ENCODE results near the gene DIP2C. TPM values are rescaled to one million over a fixed set of nuclear protein-coding genes. Genes with fewer than 3 reads are reported as not detected.

Gene DIP2C
- total RNA-seq, 2 experiments from 2014 or later = 0.62 to 0.80 TPM

GRCh38 chr10:553233-553632, 136.2 kb downstream of the DIP2C start:
- H3K4me3 Mint-ChIP-seq = no peak overlapping the region
- POLR2A ChIA-PET = no interaction called here
- peaks cover 13% of the 10 kb centered on the region for H3K4me1 Mint-ChIP-seq (ENCODE audit: low read depth)
- no peaks in the 10 kb centered on the region for H3K36me3 Mint-ChIP-seq
- peaks cover 5% of the 10 kb centered on the region for H3K27me3 Mint-ChIP-seq
- intact Hi-C loops (cut with micrococcal nuclease) = no loop called here
- no peak overlapping the region for H3K27ac Mint-ChIP-seq
- no peak for DNase-seq
- no peaks in the 10 kb centered on the region for H3K9me3 Mint-ChIP-seq
- CTCF ChIA-PET = no interaction called here

GRCh38 chr10:552679-553078, 136.8 kb downstream of the DIP2C start:
- Mint-ChIP-seq H3K4me1 (ENCODE audit: low read depth) (peaks cover 12% of the 10 kb centered on the region), H3K27ac (no peak overlapping the region)
- CTCF ChIA-PET = no interaction called here

DNA sequence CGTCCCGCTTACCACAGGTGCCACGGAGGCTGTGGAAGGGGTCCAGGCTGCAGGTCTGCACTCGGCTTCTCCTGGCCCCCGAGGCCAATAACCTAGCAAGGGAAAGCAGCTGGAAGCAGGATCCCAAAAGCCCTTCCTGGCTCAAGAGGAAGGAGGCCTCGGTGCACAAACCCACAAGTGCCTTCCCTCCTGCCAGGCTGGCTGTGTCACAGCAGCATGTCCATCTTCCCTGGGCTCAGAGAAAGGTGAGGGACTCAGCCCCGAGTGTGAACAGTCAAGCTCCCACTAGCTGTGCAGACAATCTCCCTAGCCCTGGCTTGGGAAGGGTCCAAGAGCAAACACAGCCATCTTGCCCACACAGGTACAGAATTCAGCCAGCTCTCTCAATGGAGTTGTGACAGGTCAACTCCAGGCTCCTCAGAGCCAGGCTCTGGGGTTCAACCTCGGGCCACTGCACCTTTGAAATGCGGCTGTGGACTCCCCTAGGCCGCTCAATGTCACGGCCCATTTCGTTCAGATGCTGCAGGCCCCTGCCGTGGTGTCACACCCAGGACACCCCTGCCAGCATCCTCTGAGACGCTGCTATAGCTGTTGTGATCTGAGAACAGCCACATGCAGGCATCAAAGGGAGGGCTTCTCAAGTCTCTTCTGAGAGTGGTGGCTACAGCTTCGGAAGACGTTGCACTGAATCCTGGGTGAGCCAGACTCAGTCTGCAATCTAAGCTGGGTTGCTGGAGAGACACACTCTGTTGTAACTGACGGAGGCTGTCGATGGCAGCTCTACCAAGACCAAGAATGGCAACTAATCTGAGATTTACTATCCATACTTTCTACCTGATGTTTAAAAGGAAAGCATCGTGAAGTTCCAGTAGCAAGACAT, 137.9 kb downstream of the DIP2C start:
- no peak overlapping the region for H3K4me3 Mint-ChIP-seq
- no peaks in the 10 kb centered on the region for H3K9me3 Mint-ChIP-seq
- H3K27me3 Mint-ChIP-seq = peaks cover 8% of the 10 kb centered on the region
- intact Hi-C loops (cut with micrococcal nuclease) = no loop called here
- peaks cover 3% of the 10 kb centered on the region for H3K4me1 Mint-ChIP-seq (ENCODE audit: low read depth)
- no peak overlapping the region for H3K27ac Mint-ChIP-seq
- ChIA-PET CTCF (no interaction called here), POLR2A (no interaction called here)
- DNase-seq = no peak
- H3K36me3 Mint-ChIP-seq = no peaks in the 10 kb centered on the region

More at GRCh38 chr10:552679-553078, 136.8 kb downstream of the DIP2C start:
- no peak overlapping the region for H3K4me3 Mint-ChIP-seq
- no peaks in the 10 kb centered on the region for H3K36me3 Mint-ChIP-seq
- intact Hi-C loops (cut with micrococcal nuclease) = no loop called here
- POLR2A ChIA-PET = no interaction called here
- H3K9me3 Mint-ChIP-seq = no peaks in the 10 kb centered on the region
- DNase-seq = no peak
- peaks cover 5% of the 10 kb centered on the region for H3K27me3 Mint-ChIP-seq

DNA sequence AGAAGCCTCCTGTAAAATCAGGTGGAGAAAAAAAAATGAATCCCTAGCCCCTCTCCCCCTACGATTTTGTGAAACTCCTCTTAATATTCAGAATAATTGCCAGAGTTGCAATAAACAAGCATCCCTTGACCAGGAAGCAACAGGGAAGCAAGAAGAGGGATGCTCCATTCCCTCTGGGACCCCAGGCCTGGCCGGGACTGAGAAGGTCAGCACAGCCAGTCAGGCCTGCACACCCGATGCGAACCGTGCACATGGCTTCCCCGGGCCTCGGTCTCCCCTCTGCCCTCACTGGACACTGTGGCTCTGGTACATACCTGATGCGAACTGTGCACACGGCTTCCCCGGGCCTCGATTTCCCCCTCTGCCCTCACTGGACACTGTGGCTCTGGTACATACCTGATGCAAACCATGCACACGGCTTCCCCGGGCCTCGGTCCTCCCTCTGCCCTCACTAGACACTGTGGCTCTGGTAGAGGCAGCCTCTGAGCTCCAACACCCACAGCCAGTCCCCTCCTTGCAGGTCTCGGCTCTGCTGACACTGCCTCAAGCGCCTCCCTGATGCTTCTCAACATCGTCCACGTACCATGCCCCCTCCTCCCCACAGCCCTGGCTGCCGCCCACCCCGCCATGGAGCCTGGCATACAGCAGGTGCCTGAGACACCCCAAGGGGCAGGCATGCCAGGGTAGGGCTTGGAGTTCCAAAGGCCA, 138.6 kb downstream of the DIP2C start:
- intact Hi-C loops (cut with micrococcal nuclease) = no loop called here
- no peaks in the 10 kb centered on the region for H3K9me3 Mint-ChIP-seq
- no peak for DNase-seq
- no peaks in the 10 kb centered on the region for H3K4me1 Mint-ChIP-seq (ENCODE audit: low read depth)
- H3K36me3 Mint-ChIP-seq = no peaks in the 10 kb centered on the region
- POLR2A ChIA-PET = no interaction called here
- no peak overlapping the region for H3K4me3 Mint-ChIP-seq
- CTCF ChIA-PET = no interaction called here
- H3K27ac Mint-ChIP-seq = no peak overlapping the region
- peaks cover 8% of the 10 kb centered on the region for H3K27me3 Mint-ChIP-seq

DNA sequence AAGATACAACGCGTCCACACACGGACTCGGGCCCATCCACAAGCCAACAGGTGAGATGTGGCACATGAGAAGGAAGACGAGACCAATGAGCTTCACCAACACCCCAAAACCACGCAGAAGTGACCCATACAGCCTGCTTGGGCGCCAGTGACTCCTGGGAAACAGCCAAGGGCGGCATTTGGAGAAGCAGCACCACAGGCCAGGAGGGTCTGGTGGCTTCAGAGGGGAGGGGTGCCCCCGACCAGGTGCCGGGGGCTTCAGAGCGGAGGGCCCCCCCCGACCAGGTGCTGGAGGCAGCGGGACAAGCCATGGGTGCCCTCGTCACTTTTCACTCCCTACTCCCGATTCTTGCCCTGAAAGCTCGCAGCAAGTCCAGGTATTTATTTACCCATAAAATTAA, 140.1 kb downstream of the DIP2C start:
- peaks cover 2% of the 10 kb centered on the region for H3K4me1 Mint-ChIP-seq (ENCODE audit: low read depth)
- CTCF ChIA-PET = no interaction called here
- DNase-seq = no peak
- intact Hi-C loops (cut with micrococcal nuclease) = no loop called here
- no peak overlapping the region for H3K4me3 Mint-ChIP-seq
- POLR2A ChIA-PET = no interaction called here
- H3K27ac Mint-ChIP-seq = no peak overlapping the region
- H3K27me3 Mint-ChIP-seq = peaks cover 8% of the 10 kb centered on the region
- H3K9me3 Mint-ChIP-seq = no peaks in the 10 kb centered on the region
- H3K36me3 Mint-ChIP-seq = no peaks in the 10 kb centered on the region

GRCh38 chr10:548238-548901, 141.1 kb downstream of the DIP2C start:
- peaks cover 8% of the 10 kb centered on the region for H3K27me3 Mint-ChIP-seq
- peaks cover 6% of the 10 kb centered on the region for H3K4me1 Mint-ChIP-seq (ENCODE audit: low read depth)
- no peak overlapping the region for H3K27ac Mint-ChIP-seq
- H3K9me3 Mint-ChIP-seq = no peaks in the 10 kb centered on the region
- no peak for DNase-seq
- ChIA-PET POLR2A (no interaction called here), CTCF (no interaction called here)
- intact Hi-C loops (cut with micrococcal nuclease) = no loop called here
- H3K36me3 Mint-ChIP-seq = no peaks in the 10 kb centered on the region
- no peak overlapping the region for H3K4me3 Mint-ChIP-seq

DNA sequence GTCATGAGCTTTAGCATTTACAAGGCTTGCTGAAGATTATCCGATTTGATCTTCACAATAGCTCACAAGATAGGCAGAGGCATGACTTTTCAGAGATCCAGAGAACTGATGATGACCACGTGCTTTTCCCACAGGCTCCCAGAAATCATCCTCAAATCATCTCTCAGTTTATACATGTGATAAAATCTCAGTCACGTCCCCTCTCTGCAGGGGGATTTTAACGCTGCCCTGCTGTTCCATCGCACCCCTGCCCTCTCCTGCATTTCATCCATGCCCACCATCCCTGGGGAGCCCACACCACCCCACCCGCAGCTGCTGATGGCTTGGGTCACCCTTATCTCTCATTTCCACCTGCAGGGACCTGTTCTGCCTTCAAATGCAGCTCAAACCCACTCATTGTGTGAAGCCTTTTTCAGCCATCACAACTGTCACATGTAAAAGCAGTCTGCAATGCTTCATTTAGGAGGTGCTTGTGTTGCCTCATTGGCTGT, 141.8 kb downstream of the DIP2C start:
- ChIA-PET POLR2A (no interaction called here), CTCF (no interaction called here)
- Mint-ChIP-seq H3K27ac (no peak overlapping the region), H3K27me3 (peaks cover 9% of the 10 kb centered on the region), H3K4me3 (no peak overlapping the region), H3K9me3 (no peaks in the 10 kb centered on the region), H3K4me1 (ENCODE audit: low read depth) (peaks cover 6% of the 10 kb centered on the region), H3K36me3 (no peaks in the 10 kb centered on the region)
- intact Hi-C loops (cut with micrococcal nuclease) = no loop called here
- no peak for DNase-seq

DNA sequence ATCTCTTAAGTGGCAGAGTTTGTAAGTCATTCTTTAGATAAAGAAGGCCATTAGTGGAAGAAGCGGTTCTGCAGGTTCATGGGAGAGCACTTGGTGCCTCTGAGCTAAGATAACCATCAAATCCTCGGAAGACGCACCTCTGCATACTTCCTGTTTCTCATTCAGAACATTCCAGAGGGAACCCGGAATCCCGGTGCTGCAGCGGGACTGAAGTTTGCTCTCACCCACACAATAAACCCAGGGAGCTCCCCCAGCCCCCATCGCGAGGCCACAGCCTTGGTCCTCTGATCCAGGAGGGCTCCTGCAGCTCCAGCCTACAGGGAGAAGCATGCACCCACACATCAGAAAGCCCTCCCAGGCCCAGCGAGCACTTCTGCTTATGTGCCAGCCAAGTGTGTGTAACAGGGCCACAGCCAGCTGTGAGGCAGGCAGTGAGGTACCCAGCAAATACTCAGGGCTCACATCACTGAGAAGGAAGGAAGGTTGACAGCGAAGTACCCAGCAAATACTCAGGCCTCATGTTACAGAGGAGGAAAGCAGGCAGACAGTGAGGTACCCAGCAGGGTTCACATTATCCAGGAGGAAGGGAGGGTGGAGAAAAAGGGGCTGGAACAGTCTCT, 142.4 kb downstream of the DIP2C start:
- CTCF ChIA-PET = no interaction called here
- POLR2A ChIA-PET = no interaction called here
- intact Hi-C loops (cut with micrococcal nuclease) = no loop called here
- peaks cover 13% of the 10 kb centered on the region for H3K27me3 Mint-ChIP-seq
- no peak overlapping the region for H3K27ac Mint-ChIP-seq
- no peak for DNase-seq
- H3K9me3 Mint-ChIP-seq = no peaks in the 10 kb centered on the region
- no peak overlapping the region for H3K4me3 Mint-ChIP-seq
- peaks cover 6% of the 10 kb centered on the region for H3K4me1 Mint-ChIP-seq (ENCODE audit: low read depth)
- no peaks in the 10 kb centered on the region for H3K36me3 Mint-ChIP-seq

GRCh38 chr10:546451-546850, 143.0 kb downstream of the DIP2C start:
- intact Hi-C loops (cut with micrococcal nuclease) = no loop called here
- Mint-ChIP-seq H3K9me3 (no peaks in the 10 kb centered on the region), H3K27ac (no peak overlapping the region), H3K4me3 (no peak overlapping the region), H3K27me3 (peaks cover 19% of the 10 kb centered on the region), H3K4me1 (ENCODE audit: low read depth) (peaks cover 10% of the 10 kb centered on the region), H3K36me3 (no peaks in the 10 kb centered on the region)
- no peak for DNase-seq
- POLR2A ChIA-PET = no interaction called here
- CTCF ChIA-PET = no interaction called here

DNA sequence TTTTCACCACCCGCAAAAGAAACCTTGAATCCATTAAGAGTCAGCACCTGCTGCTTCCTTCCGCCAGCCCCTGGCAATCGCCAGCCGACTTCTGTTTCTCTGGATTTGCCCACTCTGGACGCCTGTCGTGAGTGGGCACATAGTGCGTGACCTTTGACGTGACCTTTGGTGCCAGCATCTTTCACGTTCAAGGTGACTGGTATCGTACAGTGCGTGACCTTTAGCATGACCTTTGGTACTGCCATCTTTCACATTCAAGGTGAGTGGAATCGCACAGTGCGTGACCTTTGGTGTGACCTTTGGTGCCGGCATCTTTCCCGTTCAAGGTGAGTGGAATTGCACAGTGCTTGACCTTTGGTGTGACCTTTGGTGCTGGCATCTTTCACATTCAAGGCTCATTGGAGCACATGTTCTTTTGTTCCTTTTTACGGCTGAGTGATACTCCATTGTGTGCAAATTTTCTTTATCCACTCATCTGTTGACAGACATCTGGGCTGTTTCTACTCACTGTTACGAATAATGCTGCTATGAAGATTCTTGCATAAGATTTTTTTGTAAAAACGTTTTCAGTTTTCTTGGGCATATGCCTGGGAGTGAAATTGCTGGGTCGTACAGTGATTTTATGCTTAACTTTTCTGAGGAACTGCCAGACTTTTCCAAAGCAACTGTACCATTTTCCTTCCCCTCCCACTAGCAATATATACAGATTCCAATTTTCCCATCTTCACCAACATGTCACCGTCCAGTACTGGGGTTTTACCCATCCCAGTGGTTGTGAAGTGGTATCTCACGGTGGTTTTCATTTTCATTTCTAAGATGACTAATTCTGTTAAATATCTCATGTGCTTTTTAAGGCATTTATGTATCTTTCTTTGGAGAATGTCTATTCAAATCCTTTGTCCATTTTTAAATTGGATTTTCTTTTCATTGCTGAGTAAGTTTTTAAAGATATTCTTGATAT, 145.3 kb downstream of the DIP2C start:
- no peaks in the 10 kb centered on the region for H3K9me3 Mint-ChIP-seq
- no peak overlapping the region for H3K4me3 Mint-ChIP-seq
- intact Hi-C loops (cut with micrococcal nuclease) = no loop called here
- no peak for DNase-seq
- H3K27ac Mint-ChIP-seq = no peak overlapping the region
- POLR2A ChIA-PET = no interaction called here
- CTCF ChIA-PET = interaction anchor here (0.6 kb wide), 1 partner anchor 320 kb away, joined by 3 read pairs; no protein-coding TSS in a partner anchor
- peaks cover 12% of the 10 kb centered on the region for H3K4me1 Mint-ChIP-seq (ENCODE audit: low read depth)
- H3K27me3 Mint-ChIP-seq = peaks cover 32% of the 10 kb centered on the region
- no peaks in the 10 kb centered on the region for H3K36me3 Mint-ChIP-seq

DNA sequence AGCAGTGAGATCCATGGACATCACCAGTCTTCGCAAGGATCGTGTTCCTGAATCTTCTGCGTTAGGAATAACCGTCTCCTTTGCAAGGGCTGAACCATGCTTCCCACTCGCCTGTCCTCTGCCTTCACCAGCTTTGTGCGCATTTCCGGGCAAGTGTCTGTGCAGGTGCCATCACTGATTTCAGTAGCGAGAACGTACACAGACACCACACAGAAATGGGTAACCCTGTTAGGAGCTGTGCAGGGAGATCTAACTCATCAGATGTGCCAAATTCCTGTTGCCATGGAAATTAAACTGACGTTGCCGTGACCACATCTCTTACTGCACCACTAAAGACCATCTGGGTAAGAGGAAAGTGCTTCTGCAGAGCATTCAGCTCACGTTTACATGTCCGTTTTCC, 146.3 kb downstream of the DIP2C start:
- DNase-seq = no peak
- Mint-ChIP-seq H3K36me3 (no peaks in the 10 kb centered on the region), H3K27me3 (peaks cover 29% of the 10 kb centered on the region), H3K4me1 (ENCODE audit: low read depth) (peaks cover 12% of the 10 kb centered on the region), H3K27ac (no peak overlapping the region), H3K9me3 (no peaks in the 10 kb centered on the region), H3K4me3 (no peak overlapping the region)
- CTCF ChIA-PET = no interaction called here
- intact Hi-C loops (cut with micrococcal nuclease) = no loop called here
- POLR2A ChIA-PET = no interaction called here
